HEK293T (cell line): ENCODE measurements around the gene ABCD1.

Source experiments
- BHLHE40 ChIP-seq: fragments of 450-650 bp; IDR thresholded peaks from 2 replicates; pipeline ENCODE4 v1.6.1; 2016; ENCODE audit warnings: mild to moderate bottlenecking, moderate library complexity, borderline replicate concordance
- FOXA1 ChIP-seq: fragments of 450-650 bp; IDR thresholded peaks from 2 replicates; pipeline ENCODE4 v1.6.1; 2016; ENCODE audit warnings: mild to moderate bottlenecking
- FOXK2 ChIP-seq: fragments of 450-650 bp; IDR thresholded peaks from 2 replicates; pipeline ENCODE4 v1.6.1; 2016; ENCODE audit warnings: mild to moderate bottlenecking
- L3MBTL2 ChIP-seq: fragments of 450-650 bp; conservative IDR thresholded peaks from 2 replicates; pipeline ENCODE4 v1.6.1; 2016; ENCODE audit warnings: mild to moderate bottlenecking
- NFRKB ChIP-seq: fragments of 450-650 bp; IDR thresholded peaks from 2 replicates; pipeline ENCODE4 v1.6.1; 2016; ENCODE audit warnings: mild to moderate bottlenecking, moderate library complexity
- PKNOX1 ChIP-seq: fragments of 450-650 bp; IDR thresholded peaks from 2 replicates; pipeline ENCODE4 v1.6.1; 2016
- SP1 ChIP-seq: fragments of 450-650 bp; IDR thresholded peaks from 2 replicates; pipeline ENCODE4 v1.6.1; 2017
- SUZ12 ChIP-seq: fragments of 450-650 bp; IDR thresholded peaks from 2 replicates; pipeline ENCODE4 v1.6.1; 2016; ENCODE audit warnings: mild to moderate bottlenecking

DNA sequence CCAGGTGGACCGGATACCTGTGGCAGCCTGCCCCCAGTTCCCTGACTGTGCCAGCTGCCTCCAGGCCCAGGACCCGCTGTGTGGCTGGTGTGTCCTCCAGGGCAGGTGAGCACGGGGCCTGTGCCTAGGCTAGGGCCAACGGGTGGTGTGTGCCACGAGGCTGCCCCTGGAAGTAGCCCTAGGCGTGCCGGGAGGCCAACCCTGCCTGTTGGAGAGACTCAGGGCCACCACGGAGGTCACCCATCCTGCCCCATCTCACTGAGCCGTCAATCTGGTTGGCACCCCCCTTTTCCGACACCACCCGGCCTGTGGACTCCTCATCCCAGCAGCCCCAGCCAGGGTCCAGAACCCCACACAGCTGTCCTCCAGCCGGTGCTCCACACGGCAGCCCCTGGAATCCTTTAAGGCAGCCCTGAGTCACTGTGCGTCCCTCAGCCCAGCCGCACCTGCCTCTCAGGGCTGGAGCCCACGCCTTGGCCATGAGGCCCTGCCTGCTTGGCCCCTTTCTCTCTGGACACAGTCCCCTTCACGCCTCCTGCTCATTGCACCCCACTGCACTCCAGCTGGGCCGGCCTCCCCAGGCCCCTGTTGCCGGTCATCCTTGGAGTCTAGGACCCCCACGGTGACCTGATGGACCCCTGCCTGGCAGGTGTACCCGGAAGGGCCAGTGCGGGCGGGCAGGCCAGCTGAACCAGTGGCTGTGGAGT, 44.7 kb downstream of the ABCD1 start:
- TF ChIP-seq FOXA1 (no peak), FOXK2 (no peak), NFRKB (no peak), SUZ12 (no peak), PKNOX1 (no peak), L3MBTL2 (no peak), BHLHE40 (no peak), SP1 (no peak)
